GM12875 (cell line): ENCODE measurements around the gene CD99L2.

ENCODE experiments used
- H3K4me3 ChIP-seq: one replicate; pipeline ENCODE4 v1.5.1; 2011; ENCODE audit warnings: low read depth, low read length, control low read depth
- CTCF ChIP-seq: IDR thresholded peaks from 2 replicates; pipeline ENCODE4 v1.5.1; 2011; ENCODE audit warnings: low read depth, mild to moderate bottlenecking, control low read depth, inconsistent platforms, low read length, moderate library complexity, borderline replicate concordance; ENCODE audit not compliant: insufficient read depth

Gene CD99L2

GRCh38 chrX:150898343-150899190 is at the start of gene CD99L2:
Gene CD99L2 (minus strand): TSS chrX:150898668. CDS start chrX:150898588, 80 bp downstream.
- no peak for TF ChIP-seq CTCF

GRCh38 chrX:150944233-150944632 is 45.8 kb upstream of the CD99L2 start:
- no peak for TF ChIP-seq CTCF
- no peak overlapping the region for H3K4me3 ChIP-seq

More at GRCh38 chrX:150898343-150899190, at the start of gene CD99L2:
- peak within 1 kb of the TSS; percentile 76 for H3K4me3 ChIP-seq

- TF ChIP-seq CTCF, result no peak
- no peak overlapping the region for H3K4me3 ChIP-seq
Observed at GRCh38 chrX:150942942-150943594, 44.6 kb upstream of the CD99L2 start.

- no peak for TF ChIP-seq CTCF
- H3K4me3 ChIP-seq, result no peak overlapping the region
Observed at GRCh38 chrX:150941580-150941979, 43.1 kb upstream of the CD99L2 start.

GRCh38 chrX:150940844-150941495 is 42.5 kb upstream of the CD99L2 start:
- TF ChIP-seq CTCF, result no peak
- H3K4me3 ChIP-seq, result no peak overlapping the region

GRCh38 chrX:150936556-150936955 is 38.1 kb upstream of the CD99L2 start:
- TF ChIP-seq CTCF, result no peak

More at GRCh38 chrX:150936556-150936955, 38.1 kb upstream of the CD99L2 start:
- H3K4me3 ChIP-seq, result no peak overlapping the region
